HG03159 (cell line): ENCODE data around the gene SVOPL.

ENCODE experiments used
- ATAC-seq: cut with Tn5 transposase; IDR thresholded peaks from one replicate; pipeline ENCODE4 v1.9.1; 2021; ENCODE audit warnings: mild to moderate bottlenecking, moderate library complexity; ENCODE audit not compliant: unreplicated experiment

The SVOPL gene

GRCh38 chr7:138662076-138662990 is 38.8 kb downstream of the SVOPL start:
- no peak for ATAC-seq

- no peak for ATAC-seq
Measured at GRCh38 chr7:138661069-138661635, 40.0 kb downstream of the SVOPL start.

- no peak for ATAC-seq
Measured at GRCh38 chr7:138658889-138659288, 42.3 kb downstream of the SVOPL start.

- ATAC-seq: no peak
Measured at GRCh38 chr7:138657854-138658386, 43.2 kb downstream of the SVOPL start.

GRCh38 chr7:138656952-138657351 is 44.2 kb downstream of the SVOPL start:
- ATAC-seq: no peak

GRCh38 chr7:138654616-138655015 is 46.5 kb downstream of the SVOPL start:
- no peak for ATAC-seq

- ATAC-seq: no peak
Measured at GRCh38 chr7:138649506-138649905, 51.7 kb downstream of the SVOPL start.

GRCh38 chr7:138645284-138645683 is 55.9 kb downstream of the SVOPL start:
- ATAC-seq: no peak

GRCh38 chr7:138632826-138633602 is 68.1 kb downstream of the SVOPL start:
- no peak for ATAC-seq

- no peak for ATAC-seq
Measured at GRCh38 chr7:138632384-138632783, 68.8 kb downstream of the SVOPL start.

GRCh38 chr7:138630059-138630610 is 71.0 kb downstream of the SVOPL start:
- no peak for ATAC-seq

- ATAC-seq: no peak
Measured at GRCh38 chr7:138627361-138627760, 73.8 kb downstream of the SVOPL start.

- ATAC-seq: no peak
Measured at GRCh38 chr7:138626846-138627245, 74.3 kb downstream of the SVOPL start.

GRCh38 chr7:138625849-138626230 is 75.3 kb downstream of the SVOPL start:
- ATAC-seq: no peak

- no peak for ATAC-seq
Measured at GRCh38 chr7:138625084-138625848, 75.9 kb downstream of the SVOPL start.

- ATAC-seq: no peak
Measured at GRCh38 chr7:138622841-138623240, 78.3 kb downstream of the SVOPL start.

- ATAC-seq: no peak
Measured at GRCh38 chr7:138618933-138619332, 82.2 kb downstream of the SVOPL start.

GRCh38 chr7:138618506-138618905 is 82.7 kb downstream of the SVOPL start:
- ATAC-seq: no peak

GRCh38 chr7:138616085-138616484 is 85.1 kb downstream of the SVOPL start:
- no peak for ATAC-seq

GRCh38 chr7:138613630-138614029 is 87.5 kb downstream of the SVOPL start:
- ATAC-seq: no peak
